LNCaP clone FGC (cell line): Measurements from ENCODE around the gene AIF1L.

Experiments used
- DNase-seq: peaks from one replicate; pipeline ENCODE4 v3.0.0-alpha.2; 2011; ENCODE audit warnings: low read depth
- H3K4me3 ChIP-seq: 2 replicates; pipeline ENCODE4 v1.5.1; 2011; ENCODE audit warnings: mild to moderate bottlenecking, low read depth, low read length, control low read depth
- TF ChIP-seq, protein P1 (sequence below): IDR thresholded peaks from 2 replicates; pipeline ENCODE4 v1.5.1; 2012; ENCODE audit warnings: mild to moderate bottlenecking; ENCODE audit not compliant: control insufficient read depth, insufficient read depth; ENCODE audit errors: extremely low read depth

Gene AIF1L

DNA sequence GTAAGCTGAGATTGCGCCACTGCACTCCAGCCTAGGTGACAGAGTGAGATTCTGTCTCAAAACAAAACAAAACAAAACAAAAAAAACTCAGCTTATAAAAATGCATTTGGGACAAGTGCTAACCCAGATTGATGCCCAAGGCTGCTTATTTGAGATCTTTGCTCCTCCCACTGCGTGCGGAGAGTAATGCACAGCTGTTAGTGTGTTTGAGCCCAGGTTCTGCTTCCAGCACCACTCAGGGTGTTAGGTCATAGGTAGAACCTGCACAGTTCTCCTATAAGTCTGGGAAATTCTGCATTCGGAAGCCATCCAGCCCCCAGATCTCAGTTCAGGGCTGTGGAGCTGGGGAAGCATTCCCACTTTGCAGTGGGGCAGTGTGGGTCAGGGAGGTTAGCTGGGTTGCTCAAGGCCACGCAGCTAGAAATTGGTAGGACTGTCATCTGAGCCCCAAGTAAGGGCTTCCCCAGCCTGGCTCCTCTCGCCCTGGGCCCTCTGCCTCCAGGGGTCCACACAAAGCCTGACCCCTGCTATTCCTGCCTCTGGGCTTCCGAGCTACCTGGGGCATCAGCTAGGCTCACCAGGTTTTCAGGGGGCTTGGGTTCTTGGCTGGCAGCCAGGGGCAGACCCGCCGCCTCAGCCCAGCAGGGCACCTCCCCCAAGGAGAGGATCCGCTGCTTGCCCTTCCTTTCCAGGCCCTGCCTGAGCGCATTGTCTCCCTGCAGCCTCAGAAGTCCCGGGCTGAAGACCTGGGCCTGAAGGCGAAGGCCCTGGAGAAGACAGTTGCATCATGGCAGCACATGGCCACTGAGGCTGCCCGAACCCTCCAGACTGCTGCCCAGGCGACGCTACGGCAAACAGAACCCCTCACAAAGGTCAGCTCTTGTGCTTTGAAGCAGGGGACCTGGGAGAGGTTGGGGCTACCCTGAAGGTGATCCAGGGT is 17.6 kb upstream of the AIF1L start:
- TF ChIP-seq, protein P1, sequence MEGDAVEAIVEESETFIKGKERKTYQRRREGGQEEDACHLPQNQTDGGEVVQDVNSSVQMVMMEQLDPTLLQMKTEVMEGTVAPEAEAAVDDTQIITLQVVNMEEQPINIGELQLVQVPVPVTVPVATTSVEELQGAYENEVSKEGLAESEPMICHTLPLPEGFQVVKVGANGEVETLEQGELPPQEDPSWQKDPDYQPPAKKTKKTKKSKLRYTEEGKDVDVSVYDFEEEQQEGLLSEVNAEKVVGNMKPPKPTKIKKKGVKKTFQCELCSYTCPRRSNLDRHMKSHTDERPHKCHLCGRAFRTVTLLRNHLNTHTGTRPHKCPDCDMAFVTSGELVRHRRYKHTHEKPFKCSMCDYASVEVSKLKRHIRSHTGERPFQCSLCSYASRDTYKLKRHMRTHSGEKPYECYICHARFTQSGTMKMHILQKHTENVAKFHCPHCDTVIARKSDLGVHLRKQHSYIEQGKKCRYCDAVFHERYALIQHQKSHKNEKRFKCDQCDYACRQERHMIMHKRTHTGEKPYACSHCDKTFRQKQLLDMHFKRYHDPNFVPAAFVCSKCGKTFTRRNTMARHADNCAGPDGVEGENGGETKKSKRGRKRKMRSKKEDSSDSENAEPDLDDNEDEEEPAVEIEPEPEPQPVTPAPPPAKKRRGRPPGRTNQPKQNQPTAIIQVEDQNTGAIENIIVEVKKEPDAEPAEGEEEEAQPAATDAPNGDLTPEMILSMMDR: no peak
- no peak for DNase-seq
- H3K4me3 ChIP-seq: no peak overlapping the region

DNA sequence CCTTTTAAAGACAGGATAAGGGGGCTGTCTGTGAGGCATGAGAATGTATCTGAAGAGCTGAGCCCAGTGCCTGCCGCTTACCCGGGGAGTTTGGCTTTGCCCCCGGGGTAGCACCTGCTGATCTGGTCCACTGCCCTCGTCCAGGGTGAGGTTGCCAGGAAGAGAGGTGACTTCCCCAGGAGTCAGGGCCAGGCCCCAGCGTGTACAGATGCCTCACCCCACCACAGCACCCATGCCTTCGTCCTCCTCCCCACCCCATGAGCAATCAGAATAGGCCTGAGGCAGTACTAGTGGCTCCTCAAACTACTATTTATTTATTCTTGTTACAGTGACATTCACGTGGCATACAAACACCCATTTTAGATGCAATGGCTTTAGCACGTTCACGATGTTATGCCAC is 15.7 kb upstream of the AIF1L start:
- H3K4me3 ChIP-seq: no peak overlapping the region
- TF ChIP-seq, protein P1: no peak
- no peak for DNase-seq

DNA sequence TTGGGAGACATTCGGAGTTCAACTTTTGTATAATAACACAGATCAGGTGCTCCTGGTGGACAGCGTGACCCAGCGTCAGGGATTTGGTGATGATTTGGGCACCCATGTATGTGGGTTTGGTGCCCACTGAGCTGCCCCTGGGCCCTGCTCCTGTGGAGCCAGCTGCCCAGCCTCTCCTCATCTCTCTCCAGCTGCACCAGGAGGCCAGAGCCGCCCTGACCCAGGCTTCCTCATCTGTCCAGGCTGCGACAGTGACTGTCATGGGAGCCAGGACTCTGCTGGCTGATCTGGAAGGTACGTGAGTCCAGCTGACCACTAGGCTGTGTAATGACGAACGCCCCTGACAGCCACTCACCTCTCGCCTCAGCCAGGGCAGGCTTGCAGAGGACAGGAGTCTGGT is 14.5 kb upstream of the AIF1L start:
- DNase-seq: no peak
- H3K4me3 ChIP-seq: no peak overlapping the region
- TF ChIP-seq, protein P1: no peak

DNA sequence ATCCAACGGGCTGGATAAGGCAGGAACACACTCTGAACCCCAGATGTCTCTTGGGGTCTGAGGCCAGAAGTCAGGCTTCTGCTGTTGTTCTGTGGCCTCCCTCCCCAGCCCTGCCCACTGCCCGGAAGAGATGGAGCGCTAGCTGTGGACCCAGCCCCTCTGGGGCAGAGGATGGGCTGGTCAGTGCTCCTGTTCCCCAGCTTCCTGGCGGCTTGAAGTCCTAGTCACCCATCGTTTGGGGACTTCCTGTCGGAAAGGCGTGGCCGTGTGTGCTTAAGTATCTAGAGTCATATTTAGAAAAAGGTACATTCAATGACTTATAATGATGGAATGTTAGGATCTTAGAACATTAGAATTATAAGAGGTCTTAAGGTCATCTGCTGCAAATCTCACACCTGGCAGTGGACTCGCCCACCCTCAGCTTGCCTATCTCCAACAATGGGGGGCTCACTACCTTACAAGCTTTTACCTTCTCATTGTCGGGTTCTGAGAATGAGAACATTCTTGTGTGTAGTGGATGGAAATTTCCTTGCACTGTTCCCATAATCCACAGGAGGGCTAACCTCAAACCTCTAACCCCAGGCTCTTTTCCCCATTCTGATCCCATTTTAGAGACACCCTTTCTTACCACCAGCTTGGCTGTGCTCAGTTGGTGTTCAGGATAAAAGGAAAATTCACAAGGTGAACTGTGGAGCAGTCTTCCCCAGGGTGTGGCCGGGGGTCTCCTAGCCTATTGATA is 13.4 kb upstream of the AIF1L start:
- TF ChIP-seq, protein P1: no peak
- DNase-seq: no peak
- no peak overlapping the region for H3K4me3 ChIP-seq

DNA sequence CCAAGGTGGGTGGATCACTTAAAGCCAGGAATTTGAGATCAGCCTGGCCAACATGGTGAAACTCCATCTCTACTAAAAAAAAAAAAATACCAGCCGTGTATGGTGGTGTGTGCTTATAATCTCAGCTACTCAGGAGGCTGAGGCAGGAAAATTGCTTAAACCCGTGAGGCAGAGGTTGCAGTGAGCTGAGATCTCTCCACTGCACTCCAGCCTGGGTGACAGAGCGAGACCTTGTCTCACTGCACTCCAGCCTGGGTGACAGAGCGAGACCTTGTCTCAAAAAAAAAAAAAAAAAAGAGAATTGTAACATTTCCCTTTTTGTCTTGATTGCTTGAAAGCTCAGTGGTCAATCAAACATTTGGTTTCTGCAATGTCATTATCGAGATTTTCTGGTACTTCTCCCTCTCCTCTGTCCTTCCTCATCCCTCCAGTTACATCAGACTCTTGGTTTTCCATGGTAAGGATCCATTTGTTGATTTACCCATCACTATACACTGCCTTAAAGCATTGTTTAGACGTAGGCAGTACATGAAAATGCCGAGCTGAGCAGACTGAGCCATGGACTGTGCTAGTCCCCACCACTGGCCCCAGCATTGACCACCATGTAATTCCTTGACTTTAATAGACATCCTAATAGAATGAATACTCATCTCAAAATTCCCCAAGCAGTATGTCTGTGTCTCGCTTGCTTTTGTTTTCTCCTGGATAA is 11.5 kb upstream of the AIF1L start:
- TF ChIP-seq, protein P1: no peak
- H3K4me3 ChIP-seq: no peak overlapping the region
- DNase-seq: no peak

DNA sequence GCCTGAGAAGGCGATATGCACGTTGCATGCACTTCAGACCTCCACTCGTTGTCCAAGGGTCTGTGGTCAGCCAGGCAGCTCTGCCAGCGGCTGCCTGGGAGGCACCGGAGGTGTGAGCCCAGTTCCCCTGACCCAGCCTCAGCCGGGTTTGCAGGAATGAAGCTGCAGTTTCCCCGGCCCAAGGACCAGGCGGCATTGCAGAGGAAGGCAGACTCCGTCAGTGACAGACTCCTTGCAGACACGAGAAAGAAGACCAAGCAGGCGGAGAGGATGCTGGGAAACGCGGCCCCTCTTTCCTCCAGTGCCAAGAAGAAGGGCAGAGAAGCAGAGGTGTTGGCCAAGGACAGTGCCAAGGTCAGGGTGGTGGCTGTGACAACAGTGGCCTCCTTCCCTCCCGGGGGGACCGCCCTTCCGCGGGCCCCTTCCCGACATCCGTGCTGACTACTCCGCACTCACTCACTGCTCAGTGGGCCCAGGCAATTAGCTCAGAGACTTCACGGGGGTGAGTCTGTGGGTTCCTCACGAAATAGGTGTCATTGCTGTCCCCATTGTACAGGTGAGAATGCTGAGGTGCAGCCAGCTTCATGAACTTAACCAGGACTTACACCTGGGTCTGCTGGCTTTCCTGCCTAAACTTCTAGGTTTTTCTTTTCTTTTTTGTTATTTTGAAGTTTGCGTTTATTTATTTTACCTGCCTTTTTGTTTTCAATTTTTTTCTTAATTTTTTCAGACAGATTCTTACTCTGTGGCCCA is 10.8 kb upstream of the AIF1L start:
- TF ChIP-seq, protein P1: no peak
- DNase-seq: no peak

More for the DNA sequence above, 10.8 kb upstream of the AIF1L start:
- no peak overlapping the region for H3K4me3 ChIP-seq
